Right forelimb (tissue), 1 donor: ENCODE data around the gene TTC28.
"Not testable (repeated sequence)": the region's sequence is repeated elsewhere in the genome, so short reads cannot be mapped to it uniquely, and the experiment has no call there.

ENCODE experiments used
- DNase-seq: peaks from one replicate; pipeline ENCODE4 v3.0.0-alpha.2; 2018

TTC28 gene

GRCh38 chr22:28172892-28173670 is 506.6 kb downstream of the TTC28 start:
- DNase-seq, result no peak

DNA sequence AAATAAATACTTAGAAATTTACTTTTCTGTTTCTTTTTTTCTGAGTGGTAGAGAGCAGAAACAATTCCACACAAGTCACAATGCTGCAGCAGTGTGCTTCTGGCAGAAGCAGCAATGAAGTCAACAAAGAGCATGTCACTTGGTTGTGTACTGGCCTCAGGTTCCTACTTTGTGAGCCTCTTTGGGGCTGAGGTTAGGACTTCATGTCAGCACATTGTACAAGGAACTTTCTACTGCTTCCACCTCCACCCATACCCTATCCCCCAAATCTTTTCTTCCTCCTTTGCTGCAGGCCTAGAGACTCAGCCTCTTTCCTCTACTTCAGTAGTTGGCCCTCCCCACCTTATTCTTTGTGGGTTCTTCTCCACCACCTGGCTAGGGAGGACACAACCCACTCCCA is 507.9 kb downstream of the TTC28 start:
- no peak for DNase-seq

DNA sequence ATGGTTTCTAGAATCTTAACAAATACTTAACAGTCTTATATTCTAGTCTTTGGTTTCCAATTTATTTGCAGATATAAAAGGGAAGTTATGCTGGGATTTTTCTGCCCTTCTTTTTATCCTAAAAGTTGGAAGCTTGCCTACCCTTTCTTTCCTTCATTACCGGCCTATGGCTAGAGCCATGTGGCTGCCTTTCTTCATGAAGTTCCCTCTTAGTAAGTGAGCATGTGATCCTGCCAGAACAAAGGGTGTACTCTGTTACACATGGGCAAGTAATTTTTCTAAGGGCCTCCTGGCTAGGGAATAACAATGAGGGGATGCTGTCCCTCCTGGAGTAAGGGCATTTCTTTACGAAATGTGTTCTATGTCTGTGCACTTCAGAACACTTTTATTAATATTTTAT is 508.5 kb downstream of the TTC28 start:
- no peak for DNase-seq

DNA sequence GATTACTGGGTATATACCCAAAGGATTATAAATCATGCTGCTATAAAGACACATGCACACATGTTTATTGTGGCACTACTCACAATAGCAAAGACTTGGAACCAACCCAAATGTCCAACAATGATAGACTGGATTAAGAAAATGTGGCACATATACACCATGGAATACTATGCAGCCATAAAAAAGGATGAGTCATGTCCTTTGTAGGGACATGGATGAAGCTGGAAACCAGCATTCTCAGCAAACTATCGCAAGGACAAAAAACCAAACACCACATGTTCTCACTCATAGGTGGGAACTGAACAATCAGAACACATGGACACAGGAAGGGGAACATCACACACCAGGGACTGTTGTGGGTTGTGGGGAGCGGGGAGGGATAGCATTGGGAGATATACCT is 510.3 kb downstream of the TTC28 start:
- DNase-seq, result not testable (repeated sequence)

DNA sequence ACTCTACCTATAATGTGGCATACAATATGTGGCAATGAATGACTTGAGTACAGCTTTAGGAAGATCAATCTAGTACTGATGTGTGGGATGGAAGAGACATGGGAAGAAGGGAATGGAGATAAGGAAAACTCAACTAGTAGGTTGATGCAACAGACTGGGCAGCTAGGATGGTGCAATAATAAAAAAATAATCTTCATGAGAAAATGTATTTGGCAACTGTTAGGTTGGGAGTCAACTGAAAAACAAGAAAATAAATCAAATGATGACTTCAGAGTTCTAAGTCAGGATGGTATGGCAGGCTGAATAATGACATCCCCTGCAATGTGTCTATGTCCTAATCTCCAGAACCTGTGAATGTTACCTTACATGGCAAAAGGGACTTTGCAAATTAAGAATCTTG is 523.8 kb downstream of the TTC28 start:
- no peak for DNase-seq

DNA sequence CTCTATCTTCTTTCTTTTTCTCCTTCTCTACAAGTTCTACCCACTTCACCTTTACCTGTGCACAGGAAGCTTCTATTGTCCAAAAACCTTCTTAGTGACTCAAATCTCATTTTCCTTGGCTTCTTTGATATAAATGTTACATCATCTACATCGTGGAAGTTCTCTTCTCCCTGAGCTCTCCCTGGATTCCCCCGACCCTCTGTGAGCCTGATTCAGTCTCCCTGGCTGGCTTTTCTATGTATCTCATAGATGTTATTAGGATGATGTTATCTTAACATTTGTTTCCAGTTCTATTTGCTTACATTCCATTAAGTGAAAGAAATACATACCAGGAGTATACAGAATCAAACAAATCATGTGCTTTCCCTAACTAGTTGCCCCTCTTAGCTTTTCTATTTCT is 524.8 kb downstream of the TTC28 start:
- DNase-seq, result no peak

GRCh38 chr22:28151151-28151816 is 528.4 kb downstream of the TTC28 start:
- DNase-seq, result no peak

- DNase-seq, result no peak
Observed at GRCh38 chr22:28148816-28149465, 530.7 kb downstream of the TTC28 start.

DNA sequence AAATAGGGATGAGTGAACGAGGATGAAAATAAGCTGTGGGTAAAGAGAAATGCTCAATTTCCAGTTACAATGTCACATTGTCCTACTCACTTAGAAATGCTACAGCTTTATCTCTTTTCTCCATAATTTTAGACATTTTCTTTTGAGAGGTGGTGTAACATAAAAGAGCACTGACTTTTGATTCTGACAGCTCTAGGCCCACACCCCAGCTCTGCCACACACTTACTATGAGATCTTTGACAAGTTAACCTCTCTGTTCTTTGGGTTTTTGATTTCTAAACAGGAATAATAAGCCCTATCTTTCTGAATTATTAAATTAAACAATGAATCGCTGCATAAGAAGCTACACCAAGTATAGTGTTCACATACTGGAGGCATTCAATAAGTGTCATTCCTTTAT is 532.2 kb downstream of the TTC28 start:
- no peak for DNase-seq

DNA sequence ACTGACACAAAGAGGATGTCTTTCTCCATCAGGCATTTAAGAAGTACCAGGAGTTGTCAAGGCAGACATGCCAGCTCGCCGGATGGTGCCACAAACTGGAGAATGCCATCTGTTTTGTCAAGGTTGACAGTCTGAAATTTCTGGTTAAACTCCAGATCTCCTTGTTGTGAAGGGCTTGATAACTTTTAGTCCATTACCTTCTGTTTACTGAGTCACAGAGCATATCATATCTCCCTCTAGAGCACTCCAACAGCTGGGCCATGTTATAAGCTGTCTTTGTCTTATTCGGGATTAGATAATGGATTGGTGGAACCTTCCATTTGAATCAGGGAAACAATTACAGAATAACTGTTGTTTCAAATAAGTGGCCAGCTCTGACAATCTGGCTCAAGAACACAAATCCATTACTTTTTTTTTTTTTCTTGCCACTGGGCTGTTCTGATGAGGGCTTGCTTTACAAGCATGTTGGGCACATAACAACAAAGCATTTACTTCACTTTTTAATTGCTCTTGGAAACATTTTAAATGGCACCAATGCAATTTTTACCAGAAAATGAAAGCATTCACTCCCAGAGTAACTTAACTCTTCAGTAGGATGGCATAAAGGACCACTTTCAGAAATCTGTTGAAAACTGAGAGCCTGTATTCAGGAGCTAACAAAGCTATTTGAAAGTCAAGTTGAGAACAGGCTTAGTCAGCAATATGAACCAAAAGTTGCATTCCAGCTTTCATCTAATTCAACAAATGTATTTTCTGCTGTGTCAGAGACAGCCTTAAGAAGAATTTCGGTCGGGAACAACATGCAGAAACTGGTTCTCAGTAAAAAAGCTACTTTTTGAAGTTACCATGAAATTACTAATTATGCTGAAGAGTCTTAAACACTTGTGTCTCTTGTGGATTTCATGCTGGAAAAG is 533.0 kb downstream of the TTC28 start:
- no peak for DNase-seq

DNA sequence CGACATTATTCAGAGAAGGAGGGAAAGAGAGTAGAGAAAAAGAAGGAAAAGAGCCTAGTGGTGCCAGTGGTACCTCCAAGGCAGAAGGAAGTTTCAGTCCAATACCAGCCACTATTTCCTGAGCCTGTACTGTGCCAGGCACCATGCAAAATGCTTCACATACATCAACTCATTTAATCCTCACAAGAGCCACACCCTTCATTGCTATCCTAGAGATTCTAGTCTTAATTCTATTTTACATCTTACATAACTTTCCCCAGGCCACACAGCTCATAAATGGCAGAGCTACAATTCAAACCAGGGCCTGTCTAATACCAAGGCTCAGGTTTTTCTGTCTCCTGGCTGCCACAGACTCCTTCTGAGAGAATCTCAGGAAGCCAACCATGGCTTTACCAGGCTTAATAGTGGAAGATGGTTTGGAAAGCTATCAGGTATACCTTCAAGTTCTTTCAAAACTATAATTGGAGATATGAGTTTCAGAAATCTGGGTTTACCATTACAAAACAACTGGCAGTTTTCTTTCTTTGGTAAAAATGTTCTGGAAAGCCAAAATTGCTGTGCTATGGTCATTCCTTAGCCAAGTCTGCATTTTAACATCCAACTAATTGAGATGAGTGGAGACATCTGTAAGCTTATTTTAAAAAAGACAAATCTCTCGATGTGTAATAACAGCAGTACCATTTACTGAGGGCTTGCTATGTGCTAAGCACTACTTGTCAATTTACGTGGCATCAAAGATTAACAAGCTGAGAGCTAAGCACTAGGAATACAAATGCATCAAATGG is 535.5 kb downstream of the TTC28 start:
- no peak for DNase-seq

- no peak for DNase-seq
Observed at GRCh38 chr22:28143241-28143865, 536.3 kb downstream of the TTC28 start.

DNA sequence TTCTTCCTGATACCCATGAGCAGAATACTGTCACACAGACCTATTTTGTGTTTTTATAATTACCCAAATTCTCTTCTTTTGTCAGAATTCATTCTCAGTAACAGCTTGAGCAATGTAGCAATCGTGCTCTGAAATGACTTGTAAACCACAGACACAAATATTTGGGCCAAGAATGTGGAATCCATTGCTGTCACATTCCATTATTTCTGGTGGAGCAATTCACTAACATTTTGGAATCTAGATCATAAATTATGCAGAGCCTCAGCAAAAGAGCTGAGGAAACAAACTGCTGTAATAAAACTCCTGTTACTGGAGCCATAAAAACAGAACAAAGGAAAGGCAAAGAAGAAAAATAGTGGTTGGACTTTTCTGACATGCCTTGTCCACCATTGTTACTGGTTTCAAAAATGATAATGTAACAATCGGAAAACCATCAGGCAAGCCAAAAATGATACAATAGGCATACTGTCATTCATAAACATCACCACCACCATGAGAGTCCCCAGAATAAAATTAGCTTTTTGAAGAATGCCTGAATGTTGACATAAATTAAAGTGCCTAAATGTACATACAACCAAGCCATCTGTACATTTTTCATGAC is 537.2 kb downstream of the TTC28 start:
- no peak for DNase-seq

DNA sequence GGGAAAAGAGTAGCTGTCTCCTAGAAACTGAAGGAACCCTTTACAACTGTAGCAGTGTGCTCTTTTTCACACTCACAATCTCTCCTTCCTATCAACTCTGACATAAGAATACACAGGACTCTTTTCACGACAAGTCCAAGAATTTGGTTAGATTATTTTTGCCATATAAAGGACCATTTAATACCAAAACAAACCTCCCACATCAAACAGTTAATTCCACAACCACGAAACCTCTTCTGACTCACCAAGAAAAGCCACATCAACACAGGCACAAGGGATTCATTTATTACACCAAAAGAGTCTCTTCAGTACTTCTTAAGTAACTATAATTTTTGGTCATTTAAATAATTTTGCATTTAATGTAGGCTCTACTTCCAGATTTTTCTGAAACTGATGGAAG is 538.0 kb downstream of the TTC28 start:
- no peak for DNase-seq

- DNase-seq, result no peak
Observed at GRCh38 chr22:28139961-28140360, 539.7 kb downstream of the TTC28 start.

DNA sequence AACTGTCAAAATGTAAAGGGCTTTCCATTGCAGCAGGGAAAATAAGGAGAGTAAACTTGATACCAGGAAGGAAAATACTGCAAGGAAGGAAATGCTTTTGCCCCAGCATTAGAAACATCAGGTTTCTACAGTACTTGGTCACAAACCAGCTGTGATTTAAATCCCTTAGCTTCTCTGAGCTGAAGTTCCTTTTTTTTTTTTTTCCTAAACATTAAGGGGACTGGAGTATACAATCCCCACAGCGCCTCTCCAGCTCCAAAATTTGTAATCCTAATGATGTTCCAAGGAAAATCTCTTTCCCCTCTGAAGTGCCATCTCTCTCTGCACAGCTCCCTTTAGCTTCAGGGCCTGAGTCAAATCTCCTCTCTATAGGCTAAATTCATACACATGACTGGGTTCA is 540.1 kb downstream of the TTC28 start:
- no peak for DNase-seq

GRCh38 chr22:28137036-28137435 is 542.6 kb downstream of the TTC28 start:
- no peak for DNase-seq

- no peak for DNase-seq
Observed at GRCh38 chr22:28132466-28132865, 547.2 kb downstream of the TTC28 start.

GRCh38 chr22:28129319-28129962 is 550.2 kb downstream of the TTC28 start:
- DNase-seq, result no peak

GRCh38 chr22:28128827-28129226 is 550.8 kb downstream of the TTC28 start:
- no peak for DNase-seq

DNA sequence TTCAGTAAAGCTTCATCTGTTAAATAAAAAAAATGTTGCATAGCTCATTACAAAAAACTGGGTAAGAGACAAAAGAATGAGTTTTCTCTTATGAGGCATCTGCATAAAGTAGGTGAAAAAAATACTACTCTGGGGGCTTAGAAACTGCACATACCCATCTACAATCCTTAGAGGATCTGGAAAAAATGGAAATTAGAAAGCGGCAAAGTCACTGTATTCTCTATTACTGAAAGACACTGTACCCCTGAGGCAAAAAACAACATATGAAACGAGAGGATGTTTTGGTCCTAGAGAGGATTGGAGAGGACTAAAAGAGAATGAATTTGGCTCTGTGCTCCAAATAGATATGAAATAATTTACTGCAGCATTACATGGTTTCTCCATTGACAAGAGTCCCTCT is 553.8 kb downstream of the TTC28 start:
- no peak for DNase-seq
